Coronary artery (tissue), 2 donors: ENCODE measurements around the gene ID2.

Source experiments
- DNase-seq: peaks from one replicate; pipeline ENCODE4 v3.0.0-alpha.2; 2017; ENCODE audit warnings: low spot score
- H3K27ac ChIP-seq, 2 donors: fragments of 200-600 bp; sonication (generic); one replicate each; pipeline ENCODE4 v1.5.1; 2016 to 2019
- H3K4me3 ChIP-seq: fragments of 200-600 bp; sonication (generic); 2 replicates; pipeline ENCODE4 v1.5.1; 2016; ENCODE audit warnings: mild to moderate bottlenecking, moderate library complexity
- TF ChIP-seq, protein P1 (sequence below): fragments of 200-600 bp; sonication (generic); IDR thresholded peaks from one replicate; pipeline ENCODE4 v1.5.1; 2019; ENCODE audit warnings: antibody characterized with exemption

The ID2 gene

DNA sequence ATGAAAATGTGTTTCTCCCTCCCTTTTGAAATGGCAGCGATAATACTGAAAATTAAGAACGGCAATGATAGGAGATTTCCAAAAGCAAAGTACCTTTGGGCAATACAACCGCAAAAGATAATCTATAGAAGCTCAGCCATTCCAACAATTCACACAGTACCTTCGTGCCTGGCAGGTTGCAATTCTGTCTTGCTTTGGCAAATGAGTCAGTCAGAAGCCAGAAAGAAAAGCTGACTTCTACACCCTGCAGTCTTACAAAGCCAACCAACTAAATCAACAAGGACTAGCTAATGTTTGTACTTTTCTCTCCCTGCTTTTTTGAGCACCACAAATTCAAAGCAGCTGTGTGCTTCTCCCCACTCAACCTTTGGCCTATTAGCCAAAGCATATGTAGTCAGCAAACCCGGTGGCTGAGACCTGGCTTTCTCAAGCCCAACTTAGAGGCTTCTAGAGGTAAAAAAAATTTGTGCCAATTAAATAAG, 25.7 kb upstream of the ID2 start:
- TF ChIP-seq, protein P1, sequence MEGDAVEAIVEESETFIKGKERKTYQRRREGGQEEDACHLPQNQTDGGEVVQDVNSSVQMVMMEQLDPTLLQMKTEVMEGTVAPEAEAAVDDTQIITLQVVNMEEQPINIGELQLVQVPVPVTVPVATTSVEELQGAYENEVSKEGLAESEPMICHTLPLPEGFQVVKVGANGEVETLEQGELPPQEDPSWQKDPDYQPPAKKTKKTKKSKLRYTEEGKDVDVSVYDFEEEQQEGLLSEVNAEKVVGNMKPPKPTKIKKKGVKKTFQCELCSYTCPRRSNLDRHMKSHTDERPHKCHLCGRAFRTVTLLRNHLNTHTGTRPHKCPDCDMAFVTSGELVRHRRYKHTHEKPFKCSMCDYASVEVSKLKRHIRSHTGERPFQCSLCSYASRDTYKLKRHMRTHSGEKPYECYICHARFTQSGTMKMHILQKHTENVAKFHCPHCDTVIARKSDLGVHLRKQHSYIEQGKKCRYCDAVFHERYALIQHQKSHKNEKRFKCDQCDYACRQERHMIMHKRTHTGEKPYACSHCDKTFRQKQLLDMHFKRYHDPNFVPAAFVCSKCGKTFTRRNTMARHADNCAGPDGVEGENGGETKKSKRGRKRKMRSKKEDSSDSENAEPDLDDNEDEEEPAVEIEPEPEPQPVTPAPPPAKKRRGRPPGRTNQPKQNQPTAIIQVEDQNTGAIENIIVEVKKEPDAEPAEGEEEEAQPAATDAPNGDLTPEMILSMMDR = no peak
- Histone ChIP-seq H3K27ac (no peak overlapping the region), H3K4me3 (no peak overlapping the region)
- DNase-seq = no peak

DNA sequence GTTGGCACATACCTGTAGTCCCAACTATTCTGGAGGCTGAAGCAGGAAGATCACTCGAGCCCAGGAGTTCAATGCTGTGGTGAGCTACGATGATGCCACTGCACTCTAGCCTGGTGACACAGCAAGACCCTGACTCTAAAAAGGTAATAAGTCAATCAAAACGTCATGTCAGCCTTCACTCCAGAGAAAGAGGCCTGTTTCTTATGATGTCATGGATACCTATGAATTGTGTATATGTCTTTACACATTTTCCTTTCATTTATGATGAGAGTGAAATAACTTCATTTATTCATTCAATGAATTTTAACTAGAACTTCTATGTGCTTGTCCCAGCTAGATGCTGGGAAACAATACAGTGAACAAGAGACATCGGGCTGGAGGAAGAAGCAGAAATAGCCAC, 25.0 kb upstream of the ID2 start:
- no peak overlapping the region for H3K27ac ChIP-seq
- no peak overlapping the region for H3K4me3 ChIP-seq
- TF ChIP-seq, protein P1 = no peak
- no peak for DNase-seq

DNA sequence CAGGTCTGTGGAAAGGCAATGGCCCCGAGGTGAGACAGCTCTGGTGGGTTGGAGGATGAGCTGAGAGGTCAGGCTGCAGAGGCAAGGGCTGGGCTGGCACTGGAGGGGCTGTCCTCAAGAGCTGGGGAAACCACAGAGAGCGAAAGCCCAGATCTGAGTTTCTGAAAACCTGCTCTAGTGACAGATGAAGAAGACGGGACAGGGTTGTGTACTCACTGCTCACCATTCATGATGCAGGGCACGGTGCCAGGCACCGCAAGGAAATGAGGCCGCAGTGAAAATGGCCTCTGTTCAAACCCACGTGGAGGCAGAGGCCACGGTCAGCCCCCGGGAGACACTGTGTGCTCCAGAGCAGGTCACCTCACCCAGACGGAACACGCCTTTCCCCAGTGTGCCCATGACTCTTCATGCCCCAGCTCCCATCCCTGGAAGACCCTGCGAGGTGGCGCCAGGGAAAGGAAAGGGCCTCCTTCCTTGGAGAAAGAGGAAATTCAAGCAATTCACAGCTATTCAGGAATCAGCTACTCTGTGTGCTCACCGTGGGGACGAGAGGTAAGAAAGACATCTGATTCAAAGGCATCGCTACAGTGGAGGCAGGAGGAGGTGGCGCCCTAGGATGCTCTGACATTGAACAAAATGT, 24.3 kb upstream of the ID2 start:
- H3K27ac ChIP-seq = no peak overlapping the region
- TF ChIP-seq, protein P1 = no peak
- H3K4me3 ChIP-seq = no peak overlapping the region
- no peak for DNase-seq

DNA sequence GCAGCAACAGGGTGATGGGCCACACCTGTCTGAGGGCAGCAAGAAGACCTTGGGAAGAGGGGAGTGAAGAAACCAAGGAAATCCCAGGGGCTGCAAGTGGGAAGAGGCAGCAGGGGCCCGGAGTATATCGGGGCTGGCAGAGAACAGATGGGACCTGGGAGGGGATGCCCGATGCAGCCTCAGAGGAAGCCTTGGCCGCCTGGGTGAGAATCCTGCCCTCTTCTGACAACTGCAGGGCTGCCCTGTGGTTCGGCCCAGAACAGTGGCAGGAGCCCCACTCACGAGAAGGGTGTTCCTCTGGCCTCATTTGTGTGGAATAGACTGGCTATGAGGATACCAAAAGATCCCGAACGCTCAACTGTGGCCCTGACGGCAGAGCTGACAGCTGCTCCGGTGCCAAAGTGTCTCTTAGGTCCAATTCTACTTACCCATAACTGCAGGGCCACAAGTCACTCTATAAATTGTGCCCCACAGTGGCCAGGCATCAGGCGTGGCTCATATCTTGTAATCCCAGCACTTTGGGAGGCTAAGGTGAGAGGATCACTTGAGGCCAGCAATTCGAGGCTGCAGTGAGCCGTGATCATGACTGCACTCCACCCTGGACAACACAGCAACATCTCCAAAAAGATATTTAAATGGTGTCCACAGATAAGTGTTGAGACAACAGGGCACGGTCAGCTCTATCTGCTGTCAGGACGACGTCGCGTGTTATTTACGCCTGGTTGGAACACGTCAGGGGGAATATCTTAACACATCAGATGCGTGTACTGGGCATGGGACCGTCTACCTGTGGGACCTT, 23.6 kb upstream of the ID2 start:
- Histone ChIP-seq H3K4me3 (no peak overlapping the region), H3K27ac (no peak overlapping the region)
- DNase-seq = no peak
- TF ChIP-seq, protein P1 = no peak

DNA sequence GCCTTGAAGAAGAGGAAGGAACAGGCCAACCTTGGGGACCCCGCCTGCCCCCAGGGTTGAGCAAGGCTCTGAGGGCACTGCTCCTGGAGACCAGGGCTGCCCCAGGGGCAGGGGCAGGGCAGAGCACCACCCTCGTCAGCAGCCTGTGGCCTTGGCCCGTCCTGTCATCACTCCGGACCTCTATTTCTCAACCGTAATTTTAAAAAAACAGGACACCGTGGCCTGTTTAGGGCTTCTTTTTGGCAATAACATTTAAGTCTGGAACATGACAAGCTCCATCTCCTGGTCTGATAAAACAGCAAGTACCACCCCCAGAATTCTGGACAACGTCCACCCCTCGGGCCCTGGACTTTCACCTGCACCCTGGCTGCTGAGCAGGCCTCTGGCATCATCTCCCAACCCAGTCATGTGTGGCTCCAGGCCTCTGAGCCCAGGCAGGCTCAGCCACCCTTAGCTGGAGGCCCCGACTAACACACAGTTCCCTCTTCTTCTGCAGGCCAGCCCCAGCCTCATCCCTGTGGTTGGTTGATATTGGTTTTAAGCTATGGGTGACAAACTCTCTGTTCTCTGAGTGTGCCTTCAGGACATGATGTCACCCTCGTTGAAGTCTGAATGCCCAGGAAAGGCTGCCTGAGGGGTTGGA, 22.6 kb upstream of the ID2 start:
- H3K4me3 ChIP-seq = no peak overlapping the region
- H3K27ac ChIP-seq = no peak overlapping the region
- TF ChIP-seq, protein P1 = no peak
- no peak for DNase-seq

DNA sequence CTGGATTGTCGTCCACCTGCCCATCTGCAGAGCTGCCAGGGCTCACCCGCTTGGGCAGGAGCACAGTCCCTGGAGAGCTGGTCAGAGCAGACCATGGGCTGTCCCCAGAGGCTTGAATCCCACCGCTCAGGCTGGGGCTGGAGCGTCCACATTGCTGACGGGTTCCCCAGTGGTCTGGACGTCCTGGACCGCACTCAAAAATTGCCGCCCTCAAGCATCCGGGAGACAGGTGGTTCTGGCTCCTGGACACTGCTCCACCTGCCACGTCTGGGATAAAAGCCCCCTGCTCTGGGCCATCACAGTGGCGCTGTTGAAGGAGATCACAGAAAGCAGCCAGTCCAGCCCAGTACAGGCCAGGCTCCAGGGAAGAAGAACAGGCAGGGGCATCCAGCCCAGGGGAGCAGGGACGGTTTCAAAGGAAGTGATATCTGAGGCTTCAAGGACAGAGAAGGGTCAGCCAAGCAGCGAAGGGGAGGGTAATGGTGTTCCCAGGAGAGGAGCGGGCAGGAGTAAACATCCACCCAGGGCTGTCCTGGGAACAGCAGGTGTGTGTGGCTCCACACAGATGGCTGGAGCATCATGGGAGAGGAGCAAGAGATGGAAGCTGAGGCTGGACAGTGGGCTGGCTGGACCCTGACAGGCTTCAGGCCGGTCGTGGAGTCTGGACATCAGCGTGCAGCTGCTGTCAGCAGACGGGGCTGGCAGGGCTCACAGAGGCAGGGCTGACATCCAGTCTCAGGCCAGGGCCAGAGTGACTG, 21.9 kb upstream of the ID2 start:
- H3K4me3 ChIP-seq = no peak overlapping the region
- no peak for DNase-seq
- H3K27ac ChIP-seq = no peak overlapping the region
- TF ChIP-seq, protein P1 = no peak
